ENCODE data around the gene BICD1. TPM values are rescaled to one million over a fixed set of nuclear protein-coding genes. Genes with fewer than 3 reads are reported as not detected.

BICD1 gene
- total and polyA plus RNA-seq, 2 experiments from 2014 or later = 59.3 to 83.6 TPM

GRCh38 chr12:32171211-32171610 lies 64.6 kb downstream of the BICD1 start:
- peak; percentile 74 for ATAC-seq
- no peaks in the 10 kb centered on the region for H3K27me3 ChIP-seq (ENCODE audit: insufficient read depth)
- H3K4me3 ChIP-seq = peak overlapping the region; percentile 30
- Mint-ChIP-seq H3K36me3 (ENCODE audit: low read depth) (no peaks in the 10 kb centered on the region; the same call in 2 of the 3 replicates), H3K4me3 (peak overlapping the region; percentile 37; the same call in 2 of the 3 replicates), H3K27me3 (ENCODE audit: insufficient read depth, low read depth, poor library complexity) (no peaks in the 10 kb centered on the region), H3K27ac (peak overlapping the region; percentile 80), H3K9me3 (no peaks in the 10 kb centered on the region), H3K4me1 (peaks cover 23% of the 10 kb centered on the region)
- H4K20me1 ChIP-seq (replicated peaks; ENCODE audit: insufficient read depth) = no peaks in the 10 kb centered on the region; the same call in 1 of the 2 replicates
- peaks cover 30% of the 10 kb centered on the region for H3K4me1 ChIP-seq (ENCODE audit: insufficient read depth)
- H3K9me2 ChIP-seq (ENCODE audit: insufficient read depth) = no peaks in the 10 kb centered on the region
- no peak for TF ChIP-seq CTCF (conservative IDR thresholded peaks at IDR 0.05; ENCODE audit: low read depth in 2 of 2)
- TF ChIP-seq REST (IDR thresholded peaks at IDR 0.05; ENCODE audit: unreplicated experiment) = no peak
- no peak for TF ChIP-seq POLR2AphosphoS5 (IDR thresholded peaks at IDR 0.05; ENCODE audit: low read depth)
- no peak for TF ChIP-seq STAT1 (IDR thresholded peaks at IDR 0.05; ENCODE audit: unreplicated experiment)
- no peak for TF ChIP-seq EZH2phosphoT487 (IDR thresholded peaks at IDR 0.05; ENCODE audit: unreplicated experiment)
- no peak for TF ChIP-seq ZNF331 (CRISPR knock-in tag; IDR thresholded peaks at IDR 0.05; ENCODE audit: low read depth)
- TF ChIP-seq CREB1 (CRISPR knock-in tag; IDR thresholded peaks at IDR 0.05; ENCODE audit: low read depth) = no peak
- no peak for TF ChIP-seq JUNB (IDR thresholded peaks at IDR 0.05; ENCODE audit: unreplicated experiment)
- TF ChIP-seq NANOG (IDR thresholded peaks at IDR 0.05; ENCODE audit: borderline replicate concordance) = no peak
- TF ChIP-seq EZH2 (IDR thresholded peaks at IDR 0.05; ENCODE audit: low read depth, unreplicated experiment) = no peak
- TF ChIP-seq ETS1 (IDR thresholded peaks at IDR 0.05) = no peak
- TF ChIP-seq ZNF114 (CRISPR knock-in tag; IDR thresholded peaks at IDR 0.05) = no peak
- DNase-seq (ENCODE audit: low spot score) = peak; percentile 53
- H3K36me3 ChIP-seq (ENCODE audit: insufficient read depth) = no peaks in the 10 kb centered on the region
- H3K27ac ChIP-seq (ENCODE audit: low read depth) = peak overlapping the region; percentile 67; the same call in 1 of the 2 replicates
- H3K79me2 ChIP-seq (replicated peaks; ENCODE audit: insufficient read depth) = peaks cover 95% of the 10 kb centered on the region
- no peak overlapping the region for H2AFZ ChIP-seq
- H3F3A ChIP-seq (replicated peaks; ENCODE audit: low read depth) = peaks cover 6% of the 10 kb centered on the region; the same call in 1 of the 2 replicates
- peak overlapping the region; percentile 61 for H3K4me2 ChIP-seq
